GM11168 (cell line): ENCODE measurements around the gene SNX10.

ENCODE experiments used
- in situ Hi-C: fragments of 300-500 bp; cut with MboI; formaldehyde crosslinking; loops from one replicate; pipeline ENCODE4 v1.12.0; 2022; ENCODE audit warnings: low sequenced_read_pairs; ENCODE audit not compliant: unreplicated experiment

The SNX10 gene

DNA sequence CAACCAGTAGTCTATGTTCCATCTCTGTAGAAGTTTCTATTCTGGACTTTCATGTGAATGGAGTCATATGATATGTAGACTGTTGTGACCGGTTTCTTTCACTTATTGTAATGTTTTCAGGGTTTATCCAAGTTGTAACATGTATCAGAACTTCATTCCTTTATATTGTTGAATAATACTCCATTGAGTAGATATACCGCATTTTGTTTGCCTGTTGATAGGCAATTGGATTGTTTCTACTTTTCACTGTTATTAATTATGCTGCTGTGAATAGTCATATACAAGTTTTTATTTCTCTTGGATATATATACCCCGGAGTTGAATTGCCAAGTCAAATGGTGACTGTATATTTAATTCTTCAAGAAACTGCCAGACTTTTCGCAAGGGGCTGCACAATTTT is 40.1 kb downstream of the SNX10 start:
- in situ Hi-C loops: no loop called here

DNA sequence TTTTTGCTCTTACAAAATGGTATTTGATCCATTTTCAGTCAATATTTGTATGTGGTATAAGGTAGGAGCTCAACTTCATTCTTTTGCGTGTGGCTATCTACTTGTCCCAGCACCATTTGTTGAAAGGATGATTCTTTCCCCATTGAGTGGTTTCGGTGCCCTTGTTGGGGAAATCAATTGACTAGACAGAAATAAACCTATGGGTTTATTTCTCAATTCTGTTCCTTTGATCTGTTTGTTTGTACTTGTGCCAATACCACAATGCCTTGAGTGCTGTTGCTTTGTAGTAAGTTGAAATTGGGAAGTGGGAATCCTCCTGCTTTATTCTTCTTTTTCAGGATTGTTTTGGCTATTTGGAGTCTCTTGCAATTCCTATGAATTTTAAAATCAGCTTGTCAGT is 41.0 kb downstream of the SNX10 start:
- in situ Hi-C loops: no loop called here

DNA sequence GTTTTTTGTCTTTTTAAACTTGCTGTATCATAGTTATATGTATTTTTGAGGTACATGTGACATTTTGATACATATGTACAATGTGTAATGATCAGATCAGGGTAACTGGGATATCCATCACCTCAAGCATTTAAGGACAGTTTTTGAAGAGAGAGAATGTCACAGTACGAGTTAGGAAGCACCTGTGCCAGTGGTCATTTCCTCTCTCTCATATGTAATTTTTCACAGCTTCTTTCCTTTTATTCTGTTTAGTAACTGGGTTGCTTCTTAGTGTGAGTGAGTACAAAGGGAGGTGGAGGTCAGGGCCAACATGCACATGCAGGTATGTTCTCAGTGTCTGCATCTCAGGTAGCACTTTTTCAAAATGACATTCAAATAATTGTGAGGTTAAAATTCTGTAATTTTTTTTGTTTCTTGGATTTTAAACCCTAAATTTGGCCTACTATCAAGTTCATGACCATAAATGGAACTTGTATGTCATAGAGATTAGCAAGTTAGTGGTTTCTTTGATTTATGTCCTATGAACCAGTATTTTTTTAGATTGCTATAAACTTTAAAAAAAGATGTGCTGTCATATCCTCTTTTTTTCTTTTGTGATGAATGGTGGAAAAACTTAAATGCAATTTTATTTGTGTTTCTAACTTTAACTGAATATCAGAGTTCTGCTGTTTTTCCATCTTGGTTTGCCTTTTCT is 42.7 kb downstream of the SNX10 start:
- in situ Hi-C loops: no loop called here

DNA sequence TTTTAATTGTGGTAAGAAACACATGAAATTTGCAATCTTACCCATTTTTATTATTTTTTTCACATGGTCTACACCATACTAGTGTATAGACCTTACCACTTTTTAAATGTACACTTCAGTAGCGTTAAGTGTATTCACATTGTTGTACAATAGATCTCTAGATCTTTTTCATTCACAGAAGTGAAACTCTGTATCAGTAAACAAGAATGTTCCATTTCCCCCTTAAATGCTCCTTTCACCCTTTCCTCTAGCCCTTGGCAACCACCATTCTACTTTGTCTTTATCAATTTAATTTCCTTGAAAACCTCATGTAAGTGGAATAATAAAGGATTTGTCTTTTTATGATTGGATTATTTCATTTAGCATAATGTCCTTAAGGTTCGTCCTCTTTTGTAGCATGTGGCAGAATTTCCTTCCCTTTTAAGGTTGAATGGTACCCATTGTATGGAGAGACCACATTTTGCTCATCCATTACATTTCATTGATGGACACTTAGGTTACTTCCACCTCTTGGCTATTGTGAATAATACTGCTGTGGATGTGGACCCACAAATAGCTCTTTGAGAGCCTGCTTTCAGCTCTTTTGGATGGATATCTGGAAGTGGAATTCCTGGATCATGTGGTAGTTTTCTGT is 45.7 kb downstream of the SNX10 start:
- in situ Hi-C loops: no loop called here

DNA sequence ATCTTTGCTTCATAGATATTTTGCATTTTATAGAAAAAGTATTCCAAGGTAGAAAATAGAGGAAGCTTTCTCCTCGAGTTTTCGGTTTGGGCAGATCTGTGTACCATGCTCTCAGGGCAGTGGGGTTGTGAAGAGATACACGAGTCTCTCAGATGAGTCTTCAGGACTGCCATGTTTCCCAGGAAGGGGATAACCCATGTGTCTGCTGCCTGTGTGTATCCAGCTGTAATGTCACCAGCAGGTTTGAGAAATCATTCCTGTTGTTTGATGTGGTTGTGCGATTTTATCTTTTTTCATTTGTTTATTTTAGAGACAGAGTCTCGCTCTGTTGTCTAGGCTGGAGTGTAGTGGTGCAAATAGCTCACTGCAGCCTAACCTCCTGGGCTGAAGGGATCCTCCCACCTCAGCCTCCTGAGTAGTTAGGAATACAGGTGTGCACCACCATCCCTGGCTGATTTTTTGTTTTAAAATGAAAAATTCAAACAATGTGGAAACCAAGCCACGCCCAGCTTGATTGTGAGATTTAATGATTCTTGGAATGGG is 48.9 kb downstream of the SNX10 start:
- in situ Hi-C loops: no loop called here

DNA sequence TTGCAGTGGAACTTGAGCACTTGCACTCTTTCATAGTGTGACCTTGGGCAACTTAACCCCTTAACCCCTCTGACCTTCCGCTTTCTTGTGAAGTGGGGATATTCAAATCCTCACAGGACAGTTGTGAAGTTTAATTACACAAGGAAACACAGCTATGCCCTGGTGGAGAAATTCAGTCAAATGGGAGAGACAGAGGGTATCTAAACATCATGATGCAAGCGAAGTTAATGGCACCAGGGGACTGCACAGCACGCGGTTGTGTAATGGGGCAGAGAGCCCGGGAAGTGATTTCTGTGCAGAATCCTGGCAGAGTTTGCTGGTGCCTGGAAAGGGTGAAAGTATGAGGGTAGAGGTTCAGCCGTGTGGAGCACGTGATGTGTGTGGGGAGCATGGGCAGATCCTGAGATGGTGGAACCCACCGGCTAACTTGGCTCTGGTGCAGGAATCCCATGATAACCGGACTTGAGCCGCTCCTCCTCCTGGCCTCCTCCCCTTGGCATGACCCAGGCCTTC is 51.7 kb downstream of the SNX10 start:
- in situ Hi-C loops: no loop called here

DNA sequence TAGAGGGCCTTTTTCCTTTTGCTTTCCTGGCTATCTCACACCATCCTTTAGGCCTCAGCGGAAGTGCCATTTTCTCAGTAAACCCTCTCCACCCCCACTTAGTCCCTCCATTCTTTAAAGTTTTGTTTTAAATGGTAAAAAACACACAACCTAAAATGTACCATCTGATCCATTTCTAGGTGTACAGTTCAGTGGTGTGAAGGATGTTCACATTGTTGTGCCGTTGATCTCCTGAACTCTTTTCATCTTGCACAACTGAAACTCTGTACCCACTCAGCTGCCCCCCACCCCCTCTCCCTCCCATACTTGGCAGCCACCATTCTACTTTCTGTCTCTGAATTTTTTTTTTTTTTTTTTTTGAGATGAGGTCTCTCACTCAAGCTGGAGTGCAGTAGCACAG is 52.2 kb downstream of the SNX10 start:
- in situ Hi-C loops: no loop called here

DNA sequence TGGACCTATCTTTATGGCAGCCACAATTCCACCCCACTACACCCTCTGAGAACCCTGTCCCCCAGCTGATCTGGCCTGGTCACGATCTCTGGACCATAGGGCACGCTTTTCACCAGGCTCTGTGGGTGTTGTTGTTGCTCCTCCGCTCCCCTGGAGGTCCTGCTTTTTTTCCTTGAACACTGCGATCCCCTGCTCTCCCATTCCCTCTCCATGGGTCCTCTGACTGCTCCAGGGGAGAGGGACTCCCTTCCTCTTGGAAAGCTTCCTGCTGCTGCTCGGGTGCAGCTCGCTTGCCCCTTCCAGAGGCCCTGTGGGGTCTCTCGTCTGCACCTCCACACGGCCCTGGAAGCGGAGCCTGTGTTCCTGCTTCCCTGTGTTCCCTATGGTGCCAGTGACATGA is 53.5 kb downstream of the SNX10 start:
- in situ Hi-C loops: no loop called here

DNA sequence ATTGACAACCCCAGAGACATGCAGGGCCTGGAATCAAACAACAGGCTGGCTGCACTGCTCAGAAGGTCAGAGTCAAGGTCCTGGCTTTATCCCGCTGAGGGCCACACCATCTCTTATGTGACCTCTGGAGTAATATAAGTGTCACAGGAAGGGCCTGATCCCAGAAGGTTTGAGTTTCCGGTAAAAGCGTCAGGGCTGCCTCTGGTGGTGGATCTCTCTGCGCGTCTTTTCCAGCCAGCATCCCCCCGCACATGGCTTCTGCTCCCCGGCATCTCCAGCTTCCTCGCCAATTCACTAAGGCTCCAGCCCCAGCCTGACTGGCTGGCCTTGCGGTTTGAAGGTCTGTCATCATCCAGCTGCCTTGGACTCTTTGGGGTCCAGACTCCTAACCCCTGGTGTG is 54.2 kb downstream of the SNX10 start:
- in situ Hi-C loops: no loop called here

DNA sequence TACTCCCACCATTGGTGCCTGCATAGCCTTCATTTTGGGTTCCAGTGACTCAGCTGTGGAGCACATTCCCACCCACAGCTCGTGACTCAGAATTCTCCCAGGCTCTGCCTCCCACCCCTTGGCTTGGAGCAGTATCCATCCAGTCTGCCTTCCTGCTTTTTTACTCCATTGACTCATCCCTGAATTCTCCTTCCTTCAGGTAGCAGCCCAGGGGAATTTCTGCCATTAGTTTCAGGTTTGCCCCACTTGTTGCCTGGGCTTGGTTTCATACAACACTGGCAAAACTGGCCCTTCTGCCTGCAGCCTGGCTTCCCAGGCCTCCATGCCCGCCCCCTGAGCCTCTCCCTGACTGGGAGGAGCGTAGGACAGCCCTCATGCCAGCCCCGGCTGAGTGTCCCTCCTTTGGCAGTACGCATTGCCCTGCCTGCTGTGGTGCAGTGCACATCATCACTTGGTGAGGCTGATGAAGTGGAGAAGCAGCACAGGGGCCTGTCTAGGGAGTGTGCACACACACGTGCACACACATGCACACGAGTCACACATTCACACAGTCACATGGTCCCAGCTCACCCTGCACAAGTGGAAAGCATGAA is 55.0 kb downstream of the SNX10 start:
- in situ Hi-C loops: no loop called here

DNA sequence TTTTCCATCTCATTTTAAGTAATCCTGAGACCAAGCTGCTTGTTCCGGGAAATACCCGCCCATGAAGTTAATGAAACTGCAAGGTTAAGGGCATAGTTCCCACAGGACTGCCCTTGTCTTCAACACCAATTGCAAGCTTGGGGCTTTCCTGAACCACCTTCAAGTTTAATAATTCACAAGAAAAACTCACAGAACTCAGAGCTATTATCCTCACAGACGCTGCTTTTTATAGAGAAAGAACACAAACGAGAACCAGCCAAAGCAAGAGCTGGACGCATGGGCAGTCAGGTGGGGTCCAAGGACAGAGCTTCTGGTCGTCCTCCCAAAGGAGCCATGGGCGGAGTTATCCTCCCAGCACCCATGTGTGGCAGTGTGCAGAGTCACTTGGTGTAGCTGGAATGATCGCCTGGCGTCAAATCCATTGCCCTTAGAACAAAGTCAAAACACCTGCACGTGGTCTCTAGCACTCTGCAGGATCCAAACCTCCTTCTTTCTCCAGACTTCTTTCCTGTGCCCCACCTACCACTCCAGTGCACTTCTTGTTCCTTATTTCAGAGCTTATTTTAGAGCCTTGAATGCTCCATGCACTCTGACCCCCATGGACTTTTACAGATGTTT is 56.7 kb downstream of the SNX10 start:
- in situ Hi-C loops: no loop called here

DNA sequence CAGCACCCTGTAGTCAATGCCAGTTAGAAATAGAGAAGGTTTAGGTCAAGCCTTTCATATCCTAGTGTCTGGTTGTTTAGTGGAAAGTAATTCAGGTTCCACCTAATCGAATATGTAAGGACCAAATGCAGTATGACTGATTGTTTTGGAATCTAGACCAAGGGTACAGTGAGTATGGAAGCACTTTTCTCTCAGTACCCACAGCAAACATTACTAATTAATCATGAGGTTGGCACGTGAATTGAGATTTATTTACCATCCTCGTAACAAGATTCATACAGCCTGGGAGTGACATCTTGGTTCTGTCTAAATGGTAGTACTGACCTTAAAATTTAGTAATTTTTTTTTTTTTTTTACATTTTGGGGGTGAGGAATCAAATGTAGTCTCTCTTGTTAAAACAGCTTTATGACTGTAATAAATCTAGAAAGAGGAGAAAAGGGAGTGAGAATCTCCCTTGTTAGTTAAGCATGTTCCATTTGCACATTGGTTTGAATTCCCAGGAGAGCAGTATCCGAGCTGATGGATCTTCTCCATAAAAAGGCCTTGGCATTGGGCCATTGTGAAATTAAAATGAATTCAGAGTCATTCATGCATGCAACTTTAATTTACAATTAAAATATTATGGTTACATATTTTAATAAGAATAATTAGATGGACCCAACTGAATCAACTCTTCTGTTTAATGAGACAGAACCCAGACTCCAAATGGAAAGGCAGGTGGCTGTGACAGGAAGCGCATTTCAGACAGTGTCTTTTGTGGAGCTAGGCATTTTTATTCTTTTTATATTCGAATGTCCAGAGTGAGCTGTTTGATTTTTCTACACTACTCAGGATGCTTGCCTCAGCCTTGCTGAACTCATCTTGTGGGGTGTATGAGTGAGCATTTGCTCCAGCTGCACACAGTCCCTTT is 57.6 kb downstream of the SNX10 start:
- in situ Hi-C loops: no loop called here

DNA sequence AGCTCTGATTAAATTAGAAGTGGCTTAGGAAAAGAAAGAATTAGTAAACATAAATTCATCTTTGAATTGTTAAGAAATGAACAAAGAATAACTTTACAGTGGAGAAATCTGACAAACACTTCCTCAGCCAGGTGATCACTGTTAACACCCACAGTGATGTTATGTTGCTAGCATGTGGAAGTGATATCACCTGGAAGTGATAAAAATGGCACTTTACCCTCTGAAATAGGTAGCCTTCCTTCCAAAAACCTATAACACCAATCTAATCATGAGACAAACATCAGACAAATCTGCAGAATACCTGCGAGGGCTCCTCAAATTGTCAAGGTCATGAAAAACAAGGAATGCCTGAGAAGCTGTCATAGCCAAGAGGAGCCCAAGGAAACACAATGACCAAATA is 59.5 kb downstream of the SNX10 start:
- in situ Hi-C loops: no loop called here

DNA sequence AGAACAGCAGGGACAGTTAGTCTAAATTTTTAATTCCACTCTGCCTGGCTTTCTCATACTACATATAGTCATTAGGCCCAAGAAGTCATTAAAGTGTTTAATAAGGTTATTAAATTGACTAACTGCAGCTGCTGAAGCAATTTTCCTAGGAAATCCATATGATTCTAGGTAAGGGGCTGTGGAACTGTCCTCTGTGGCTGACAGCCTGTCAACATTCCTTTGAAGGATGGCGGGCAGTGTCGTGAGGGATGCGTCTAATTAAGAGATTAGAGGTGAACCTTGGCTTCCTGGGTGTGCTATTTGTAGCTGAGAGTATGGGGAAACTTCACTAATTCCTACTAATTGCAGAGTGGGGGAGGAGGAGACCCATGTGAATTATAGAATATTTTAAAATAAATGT is 64.6 kb downstream of the SNX10 start:
- in situ Hi-C loops: loop anchor here (5.0 kb wide), 1 partner anchor 459 kb away; no protein-coding TSS in a partner anchor

DNA sequence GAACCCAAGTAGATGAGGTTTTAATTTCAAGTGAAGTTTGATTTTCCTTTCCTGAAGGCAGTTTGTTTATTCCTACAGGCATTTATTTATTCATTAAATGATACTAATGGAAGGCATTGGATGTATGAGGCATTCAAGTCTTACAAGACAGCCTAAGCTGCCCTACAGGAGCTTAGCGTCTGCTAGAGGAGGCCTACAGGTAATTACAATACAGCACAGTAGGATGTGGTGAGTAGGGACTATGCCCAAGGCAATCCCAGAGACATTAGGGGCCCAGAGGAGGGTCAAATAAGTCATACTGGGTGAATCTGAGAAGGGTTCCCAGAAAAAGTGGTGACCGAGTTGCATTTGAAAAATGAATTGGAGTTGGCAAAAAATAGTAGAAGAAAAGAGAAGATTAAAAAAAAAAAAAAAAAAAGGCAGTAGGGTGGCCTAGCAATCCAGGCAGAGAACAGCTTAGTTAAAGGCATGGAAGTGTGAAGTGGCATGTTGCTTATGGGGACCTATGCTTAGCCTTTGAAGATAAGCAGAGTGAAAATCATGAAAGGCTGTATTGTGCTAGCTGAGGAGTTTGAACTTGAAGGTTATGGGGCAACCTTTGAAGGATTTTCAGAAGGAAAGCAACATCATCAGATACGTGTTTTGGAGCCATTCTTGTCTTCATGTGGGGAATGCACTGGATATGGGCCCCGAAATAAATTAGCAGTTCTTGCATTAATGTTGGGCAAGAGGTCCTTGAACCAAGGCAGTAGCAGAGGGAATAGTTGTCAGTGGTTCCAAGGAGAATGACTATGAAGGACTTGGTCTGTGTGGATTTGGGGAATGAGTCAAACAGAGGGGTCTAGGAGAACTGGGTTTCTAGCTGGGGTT is 65.5 kb downstream of the SNX10 start:
- in situ Hi-C loops: loop anchor here (5.0 kb wide), 1 partner anchor 460 kb away; no protein-coding TSS in a partner anchor

DNA sequence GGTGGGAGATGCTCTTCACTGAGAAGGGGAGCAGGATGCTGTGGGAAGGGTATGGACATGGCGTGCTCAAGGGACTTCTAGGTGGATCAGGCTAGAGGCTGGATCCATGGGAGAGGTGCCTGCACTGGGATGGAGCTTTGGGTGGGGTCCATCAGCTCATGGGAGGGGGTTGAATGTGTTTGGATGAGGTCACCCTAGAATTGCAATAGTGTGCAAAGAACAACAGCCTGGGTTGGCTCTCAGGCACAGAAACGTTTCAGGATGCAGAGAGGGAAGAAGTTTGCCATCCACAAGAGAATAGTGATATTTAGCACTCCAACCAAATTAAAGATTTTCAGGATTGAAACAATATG is 66.1 kb downstream of the SNX10 start:
- in situ Hi-C loops: loop anchor here (5.0 kb wide), 1 partner anchor 460 kb away; no protein-coding TSS in a partner anchor

DNA sequence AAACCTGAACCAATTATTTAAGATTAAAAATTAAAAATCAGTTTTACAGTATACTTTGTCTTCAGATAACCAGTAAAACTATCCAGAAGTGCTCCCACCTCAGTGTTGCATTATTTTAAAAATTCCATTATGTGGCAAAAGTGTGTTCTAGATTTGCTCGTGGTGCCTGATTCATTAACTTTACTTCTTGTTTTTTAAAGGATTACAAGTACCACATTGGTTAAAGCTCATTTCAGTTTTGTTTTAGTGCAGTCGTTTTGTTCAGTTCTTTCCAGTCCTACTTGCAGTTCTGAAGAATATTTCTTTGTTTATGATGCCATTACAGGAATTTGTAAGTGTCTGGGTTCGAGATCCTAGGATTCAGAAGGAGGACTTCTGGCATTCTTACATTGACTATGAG is 69.0 kb downstream of the SNX10 start:
- in situ Hi-C loops: loop anchor here (10.0 kb wide), 1 partner anchor 794 kb away; the partner anchor contains the start of genes HOXA3 and HOXA7

DNA sequence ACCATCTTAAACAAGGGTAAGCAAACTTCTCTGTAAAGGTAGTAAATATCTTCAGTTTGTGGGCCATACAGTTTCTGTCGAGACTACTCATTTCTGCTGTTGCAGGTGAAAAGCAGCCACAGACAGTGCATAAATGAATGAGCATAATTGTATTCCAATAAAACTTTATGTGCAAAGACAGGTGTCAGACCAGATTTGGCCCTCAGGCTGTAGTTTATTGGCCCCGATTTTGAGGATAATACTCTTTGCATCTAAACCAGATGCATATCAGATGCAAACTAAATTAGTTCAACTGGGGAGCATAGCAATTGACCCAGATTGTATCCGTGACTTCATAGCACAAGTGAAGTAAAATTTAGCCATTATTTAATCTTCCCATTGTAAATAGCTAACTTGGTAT is 70.0 kb downstream of the SNX10 start:
- in situ Hi-C loops: loop anchor here (10.0 kb wide), 1 partner anchor 793 kb away; the partner anchor contains the start of genes HOXA3 and HOXA7

DNA sequence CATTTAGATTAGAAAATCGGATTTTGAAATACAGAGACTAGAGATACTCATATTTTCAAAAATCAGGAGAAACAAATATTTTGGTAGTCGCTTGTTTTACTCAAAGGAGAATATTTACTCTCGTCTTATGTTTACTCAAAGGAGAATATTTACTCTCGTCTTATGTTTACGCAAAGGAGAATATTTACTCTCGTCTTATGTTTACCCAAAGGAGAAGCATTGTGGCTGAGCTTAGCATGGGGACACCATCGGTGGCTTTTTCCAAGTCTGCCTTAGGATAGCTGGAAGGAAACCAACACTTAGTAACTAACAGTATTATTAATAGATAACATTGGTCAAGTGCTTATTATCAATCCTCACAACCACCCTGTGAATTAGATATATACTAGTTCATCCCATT is 71.8 kb downstream of the SNX10 start:
- in situ Hi-C loops: loop anchor here (10.0 kb wide), 1 partner anchor 791 kb away; the partner anchor contains the start of genes HOXA3 and HOXA7
